Keratinocyte (primary cell): ENCODE data around the gene CYSTM1. TPM values are rescaled to one million over a fixed set of nuclear protein-coding genes. Genes with fewer than 3 reads are reported as not detected.

Experiments used
- DNase-seq: peaks from one replicate; pipeline ENCODE4 v3.0.0-alpha.2; 2011; ENCODE audit warnings: low read depth, missing footprints, low spot score
- FAIRE-seq: peaks from 2 replicates; lab custom pipeline; 2011; peaks lifted over from hg19 to GRCh38; lab: Jason Lieb, UNC
- H2AFZ ChIP-seq: 2 replicates; pipeline ENCODE4 v1.6.0; 2012; ENCODE audit warnings: low read length, control low read depth, inconsistent platforms; ENCODE audit not compliant: control insufficient read depth
- H3K27ac ChIP-seq: 2 replicates; pipeline ENCODE4 v1.5.1; 2011; ENCODE audit warnings: low read length; ENCODE audit not compliant: control insufficient read depth, insufficient read depth
- H3K27me3 ChIP-seq: 3 replicates; pipeline ENCODE4 v1.6.0; 2011; ENCODE audit warnings: low read length; ENCODE audit not compliant: control insufficient read depth, insufficient read depth; ENCODE audit errors: extremely low read depth
- H3K36me3 ChIP-seq, 2 experiments: 2 replicates in 1 of 2; 3 replicates in 1 of 2; pipeline ENCODE4 v1.5.1; 2011; ENCODE audit warnings: low read length in 2 of 2, mild to moderate bottlenecking in 1 of 2; ENCODE audit not compliant: control insufficient read depth in 2 of 2, insufficient read depth in 2 of 2; ENCODE audit errors: extremely low read depth in 1 of 2
- H3K4me1 ChIP-seq: 3 replicates; pipeline ENCODE4 v1.5.1; 2011; ENCODE audit warnings: low read length; ENCODE audit not compliant: control insufficient read depth, insufficient read depth; ENCODE audit errors: extremely low read depth
- H3K4me2 ChIP-seq: 3 replicates; pipeline ENCODE4 v1.6.0; 2011; ENCODE audit warnings: low read depth, low read length; ENCODE audit not compliant: control insufficient read depth, insufficient read depth; ENCODE audit errors: extremely low read depth
- H3K4me3 ChIP-seq, 3 experiments: fragments of 200-600 bp in 1 of 3; sonication (generic) in 1 of 3; 2 replicates in 2 of 3; 3 replicates in 1 of 3; pipeline ENCODE4 v1.5.1; 2011 to 2016; ENCODE audit warnings: low read length in 3 of 3, mild to moderate bottlenecking in 3 of 3, control low read depth in 2 of 3, inconsistent platforms in 1 of 3, low read depth in 1 of 3, mixed read lengths in 1 of 3, mixed run types in 1 of 3, moderate library complexity in 1 of 3; ENCODE audit not compliant: control insufficient read depth in 2 of 3, insufficient read depth in 2 of 3; ENCODE audit errors: extremely low read depth in 1 of 3
- H3K79me2 ChIP-seq: 2 replicates; pipeline ENCODE4 v1.6.0; 2012; ENCODE audit warnings: low read length; ENCODE audit not compliant: control insufficient read depth, insufficient read depth
- H3K9ac ChIP-seq: 3 replicates; pipeline ENCODE4 v1.6.0; 2011; ENCODE audit warnings: low read length; ENCODE audit not compliant: control insufficient read depth, insufficient read depth; ENCODE audit errors: extremely low read depth
- H3K9me1 ChIP-seq: 3 replicates; pipeline ENCODE4 v1.6.0; 2011; ENCODE audit warnings: low read length; ENCODE audit not compliant: control insufficient read depth, insufficient read depth; ENCODE audit errors: extremely low read depth
- H3K9me3 ChIP-seq: 2 replicates; pipeline ENCODE4 v1.5.1; 2012; ENCODE audit warnings: low read depth, low read length; ENCODE audit not compliant: control insufficient read depth
- H4K20me1 ChIP-seq: 3 replicates; pipeline ENCODE4 v1.6.0; 2011; ENCODE audit warnings: low read length; ENCODE audit not compliant: control insufficient read depth, insufficient read depth; ENCODE audit errors: extremely low read depth
- CTCF ChIP-seq, 3 experiments: IDR thresholded peaks in 1 of 3; conservative IDR thresholded peaks in 1 of 3; optimal IDR thresholded peaks in 1 of 3; 2 replicates in 2 of 3; 3 replicates in 1 of 3; pipeline versions ENCODE3 to v1.5.1; 2011; ENCODE audit warnings: low read length in 3 of 3, mild to moderate bottlenecking in 3 of 3, moderate library complexity in 2 of 3, control low read depth in 1 of 3, inconsistent platforms in 1 of 3; ENCODE audit not compliant: insufficient read depth in 2 of 3; ENCODE audit errors: extremely low read depth in 1 of 3
- EZH2 ChIP-seq: IDR thresholded peaks from one replicate; pipeline ENCODE4 v1.6.1; 2012; ENCODE audit warnings: inconsistent platforms, mild to moderate bottlenecking, low read length, moderate library complexity
- dilution Hi-C: fragments of 300-500 bp; cut with MboI; formaldehyde crosslinking; loops from one replicate; pipeline ENCODE4 v1.7.0; 2020; ENCODE audit warnings: low sequenced_read_pairs; ENCODE audit not compliant: extremely low pct_ligation_motif_present
- polyA plus RNA-seq, 5 experiments: library from polyadenylated mRNA; depleted of rRNA in 3 of 5; stranded (reverse) in 3 of 5; stranded (forward) in 1 of 5; unstranded in 1 of 5; fragments of >200 nt; gene quantifications; 1 replicate in 1 of 5; 2 replicates in 3 of 5; 3 replicates in 1 of 5; pipeline versions ENCODE4 v1.2.1 to v1.2.3, GENCODE V29; 2011 to 2012; ENCODE audit warnings: missing spikeins in 2 of 5, low read depth in 1 of 5, low replicate concordance in 1 of 5

CYSTM1 gene
- polyA plus RNA-seq, 1 donor (not counting 4 experiments of a cell fraction or from before 2014, with no cell fraction given) = 34.3 TPM

- DNase-seq (no peak), FAIRE-seq (no peak)
- H3K4me3 ChIP-seq = no peak overlapping the region
- H4K20me1 ChIP-seq = no peaks in the 10 kb centered on the region
- H3K27ac ChIP-seq = no peak overlapping the region
- dilution Hi-C loops = no loop called here
- peaks cover 0 to 2% of the 10 kb centered on the region in 2 experiments for H3K36me3 ChIP-seq
- no peaks in the 10 kb centered on the region for H3K27me3 ChIP-seq
- TF ChIP-seq EZH2 (no peak), CTCF (optimal IDR thresholded peaks at IDR 0.05 in 1 of 3, IDR thresholded peaks at IDR 0.05 in 1 of 3, conservative IDR thresholded peaks at IDR 0.05 in 1 of 3; ENCODE audit: extremely low read depth in 1 of 3, insufficient read depth in 2 of 3, low read length in 3 of 3) (no peak)
- no peaks in the 10 kb centered on the region for H3K4me1 ChIP-seq
- H3K79me2 ChIP-seq = no peaks in the 10 kb centered on the region
- no peak overlapping the region for H2AFZ ChIP-seq
- H3K9me1 ChIP-seq = no peaks in the 10 kb centered on the region
- H3K9me3 ChIP-seq = no peaks in the 10 kb centered on the region
- no peak overlapping the region for H3K4me2 ChIP-seq
- no peak overlapping the region for H3K9ac ChIP-seq
Observed at GRCh38 chr5:140208065-140208464, 33.1 kb downstream of the CYSTM1 start.

- H3K9ac ChIP-seq = no peak overlapping the region
- H3K9me1 ChIP-seq = peaks cover 2% of the 10 kb centered on the region
- no peak for FAIRE-seq
- no peak overlapping the region for H3K27ac ChIP-seq
- H3K9me3 ChIP-seq = no peaks in the 10 kb centered on the region
- H3K79me2 ChIP-seq = no peaks in the 10 kb centered on the region
- TF ChIP-seq EZH2 = no peak
- no peak for TF ChIP-seq CTCF (optimal IDR thresholded peaks at IDR 0.05 in 1 of 3, IDR thresholded peaks at IDR 0.05 in 1 of 3, conservative IDR thresholded peaks at IDR 0.05 in 1 of 3; ENCODE audit: extremely low read depth in 1 of 3, insufficient read depth in 2 of 3, low read length in 3 of 3)
- no peak for DNase-seq
- H3K4me3 ChIP-seq = no peak overlapping the region
- H3K36me3 ChIP-seq = no peaks in the 10 kb centered on the region
- dilution Hi-C loops = no loop called here
- H2AFZ ChIP-seq = no peak overlapping the region
- peaks cover 7% of the 10 kb centered on the region for H3K4me1 ChIP-seq
- no peak overlapping the region for H3K4me2 ChIP-seq
- H4K20me1 ChIP-seq = no peaks in the 10 kb centered on the region
- no peaks in the 10 kb centered on the region for H3K27me3 ChIP-seq
Observed at GRCh38 chr5:140213370-140213983, 38.5 kb downstream of the CYSTM1 start.
